NCI-H1105 (cell line): Measurements from ENCODE around the gene FAM169A.
A peak's percentile ranks its signal among the peaks of the same experiment; 100 is the strongest.
"Not testable (repeated sequence)": the region's sequence is repeated elsewhere in the genome, so short reads cannot be mapped to it uniquely, and the experiment has no call there.

ENCODE experiments used
- DNase-seq: peaks from one replicate; lab custom pipeline; 2025; lab: John Stamatoyannopoulos, UW

The FAM169A gene

DNA sequence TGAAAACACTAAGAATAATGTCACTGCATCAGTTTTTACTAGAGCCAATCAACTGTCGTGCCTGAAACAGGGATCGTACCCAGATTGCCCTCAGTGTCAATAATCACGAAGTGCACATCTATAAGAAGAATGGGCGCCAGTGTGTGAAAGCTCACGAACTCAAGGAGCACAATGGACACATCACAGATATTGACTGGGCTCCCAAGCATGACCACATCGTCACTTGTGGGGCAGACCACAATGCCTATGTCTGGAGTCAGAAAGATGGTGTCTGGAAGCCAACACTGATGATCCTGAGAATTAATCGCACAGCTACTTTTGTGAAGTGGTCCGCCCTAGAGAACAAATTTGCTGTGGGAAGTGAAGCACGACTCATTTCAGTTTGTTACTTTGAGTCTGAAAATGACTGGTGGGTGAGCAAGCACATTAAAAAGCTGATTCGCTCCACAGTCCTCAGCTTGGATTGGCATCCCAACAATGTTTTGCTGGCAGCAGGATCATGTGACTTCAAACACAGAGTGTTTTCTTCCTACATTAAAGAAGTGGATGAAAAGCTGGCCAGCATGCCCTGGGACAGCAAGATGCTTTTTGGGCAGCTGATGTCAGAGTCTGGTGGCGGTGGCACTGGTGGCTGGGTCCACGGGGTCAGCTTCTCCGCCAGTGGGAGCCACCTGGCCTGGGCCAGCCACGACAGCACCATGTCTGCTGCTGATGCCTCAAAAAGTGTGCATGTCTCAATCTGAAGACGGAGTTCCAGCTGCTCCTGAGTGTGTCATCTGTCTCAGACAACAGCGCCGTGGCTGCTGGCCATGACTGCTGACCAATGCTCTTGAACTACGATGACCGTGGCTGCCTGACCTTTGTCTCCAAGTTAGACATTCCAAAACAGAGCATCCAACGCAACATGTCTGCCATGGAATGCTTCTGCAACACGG, 66.9 kb downstream of the FAM169A start:
- no peak for DNase-seq

DNA sequence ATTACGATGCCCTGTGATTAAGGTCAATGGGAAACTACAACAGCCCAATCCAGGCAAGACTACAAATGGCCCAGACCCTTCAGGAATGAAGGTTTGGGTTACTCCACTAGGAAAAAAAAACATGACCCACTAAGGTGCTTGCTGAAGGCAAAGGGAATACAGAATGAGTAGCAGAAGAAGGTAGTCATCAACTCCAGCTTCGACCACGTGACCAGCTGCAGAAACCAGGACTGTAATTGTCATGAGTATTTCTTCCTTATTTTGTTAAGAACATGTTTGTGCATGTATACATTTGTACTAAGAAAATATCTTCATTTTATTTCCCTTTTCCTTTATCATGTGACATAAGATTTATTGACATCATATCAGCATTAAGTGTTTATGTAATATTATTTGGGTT, 74.5 kb downstream of the FAM169A start:
- not testable (repeated sequence) for DNase-seq

DNA sequence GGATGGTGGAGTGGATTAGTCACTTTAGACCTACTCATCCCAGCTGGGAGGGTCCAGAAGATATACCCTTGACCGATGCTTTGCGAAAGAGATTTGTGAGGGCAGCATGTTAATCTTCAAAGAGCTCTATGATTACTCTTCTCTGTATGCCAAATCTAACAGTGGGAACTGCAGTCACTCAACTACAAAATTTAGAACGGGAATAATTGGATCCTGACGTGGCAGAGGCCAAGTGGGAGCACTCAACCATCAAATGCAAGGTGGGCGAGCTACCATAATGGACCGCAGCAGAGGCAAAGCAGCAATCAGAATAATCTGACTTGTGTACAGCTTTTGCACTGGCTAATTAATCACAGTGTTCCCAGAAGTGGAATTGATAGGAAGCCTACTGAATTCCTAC, 78.8 kb downstream of the FAM169A start:
- DNase-seq = no peak

DNA sequence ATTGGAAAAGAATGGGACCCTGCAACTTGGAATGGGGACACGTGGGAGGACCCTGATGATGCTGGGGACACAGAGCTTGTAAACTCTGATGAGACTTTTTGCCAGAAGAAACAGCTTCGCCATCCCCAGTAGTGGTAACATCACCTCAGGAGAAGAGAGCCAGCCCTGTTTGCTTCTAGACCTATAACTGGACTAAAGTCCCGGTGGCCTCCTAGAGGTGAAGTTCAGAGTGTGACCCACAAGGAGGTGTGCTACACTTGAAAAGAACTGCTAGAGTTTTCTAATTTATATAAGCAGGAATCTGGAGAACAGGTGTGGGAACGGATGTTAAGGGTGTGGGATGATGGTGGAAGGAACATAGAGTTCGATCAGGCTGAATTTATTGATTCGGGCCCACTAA, 79.3 kb downstream of the FAM169A start:
- no peak for DNase-seq

DNA sequence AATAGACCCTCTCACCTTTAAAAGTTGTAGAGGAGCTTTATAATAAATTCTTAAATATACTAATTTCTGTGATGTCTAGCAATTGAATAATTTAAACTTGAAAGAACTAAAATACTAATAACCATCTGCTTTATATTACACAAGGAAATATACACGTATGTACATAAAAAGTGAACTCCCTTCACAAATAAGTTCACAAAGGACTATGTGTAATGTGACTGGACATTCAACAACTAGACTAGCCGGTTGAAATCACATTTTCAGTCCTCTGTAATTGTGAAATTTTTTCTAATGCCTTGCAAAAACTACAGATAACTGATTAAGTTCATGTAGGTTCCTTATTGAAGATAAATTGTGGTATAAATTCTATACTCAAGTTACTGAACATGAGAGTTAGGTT, 87.6 kb downstream of the FAM169A start:
- DNase-seq = no peak

DNA sequence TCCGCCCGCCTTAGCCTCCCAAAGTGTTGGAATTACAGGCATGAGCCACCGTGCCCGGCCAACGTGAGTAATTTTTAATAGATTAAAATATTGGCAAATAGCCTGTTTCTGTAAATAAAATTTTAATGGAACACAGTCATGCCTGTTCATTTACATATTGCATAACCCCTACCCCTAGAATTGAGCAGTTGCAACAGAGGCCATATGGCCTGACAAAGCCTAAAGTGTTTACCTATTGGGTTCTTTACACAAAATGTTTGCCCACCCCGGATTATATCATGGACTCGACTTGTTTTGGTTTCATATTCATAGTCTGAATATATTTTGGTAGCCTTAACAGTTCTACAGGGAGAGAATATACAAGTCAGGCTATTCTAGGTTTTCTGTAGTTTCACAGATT, 93.8 kb downstream of the FAM169A start:
- DNase-seq = no peak

DNA sequence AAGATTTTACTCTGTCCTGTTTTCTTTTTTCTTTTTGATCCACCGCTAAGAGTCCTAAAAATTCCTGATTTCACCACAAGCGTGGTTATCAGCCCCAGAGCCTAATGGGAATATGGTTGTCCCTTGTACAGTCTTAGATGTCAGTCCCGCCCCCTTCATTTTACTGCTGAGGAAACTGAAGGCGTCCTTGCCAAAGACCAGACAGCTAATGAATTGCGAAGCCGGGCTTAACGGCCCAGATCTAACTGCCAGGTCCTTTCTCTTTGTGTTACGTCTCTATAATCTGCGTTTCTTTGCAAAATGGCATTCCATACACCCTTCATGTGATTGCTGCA, 98.6 kb downstream of the FAM169A start:
- DNase-seq = no peak

DNA sequence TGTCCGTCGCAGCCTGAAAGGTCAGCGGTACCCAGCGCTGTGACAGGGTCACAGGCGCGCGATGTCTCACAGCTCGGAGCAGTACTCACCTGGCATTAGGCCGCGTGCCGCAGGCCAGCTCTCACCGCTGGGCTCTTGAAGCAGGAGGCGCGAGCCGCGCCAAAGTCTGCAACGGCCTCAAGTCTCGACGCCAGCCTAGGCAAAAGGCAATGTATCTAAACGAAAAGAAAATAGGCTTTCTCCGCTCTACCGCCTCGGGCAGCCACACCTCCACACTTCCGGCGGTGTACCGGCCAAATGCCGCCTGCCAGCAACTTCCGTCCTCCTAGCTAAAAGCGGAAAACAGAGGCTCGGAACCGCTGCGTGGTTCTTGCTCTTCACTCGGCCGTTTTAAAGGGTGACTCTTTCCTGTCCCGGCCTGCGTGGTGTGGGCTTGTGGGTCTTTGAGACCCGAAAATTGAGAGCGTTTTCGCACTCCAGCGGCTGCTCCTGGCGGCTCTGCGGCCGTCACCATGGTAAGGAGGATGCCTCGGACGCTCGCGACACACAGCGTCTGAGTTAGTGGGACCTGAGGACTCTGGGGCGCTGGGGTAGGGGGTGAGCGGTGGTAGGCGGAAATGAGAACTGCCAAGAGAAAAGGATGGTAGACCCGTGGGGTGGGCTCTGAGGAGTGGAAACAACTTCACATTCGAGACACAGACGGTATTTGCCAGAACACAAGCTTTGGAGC, 99.2 kb downstream of the FAM169A start, which contains the start of the genes GFM2 and NSA2:
TSS of gene GFM2 (minus strand) at position 269 of the 730 bp plus-strand sequence. CDS start 3,375 bp downstream, outside the sequence.
TSS of gene NSA2 (plus strand) at position 401 of the 730 bp plus-strand sequence. CDS start at position 513, 112 bp downstream.
- peak; percentile 80 for DNase-seq

DNA sequence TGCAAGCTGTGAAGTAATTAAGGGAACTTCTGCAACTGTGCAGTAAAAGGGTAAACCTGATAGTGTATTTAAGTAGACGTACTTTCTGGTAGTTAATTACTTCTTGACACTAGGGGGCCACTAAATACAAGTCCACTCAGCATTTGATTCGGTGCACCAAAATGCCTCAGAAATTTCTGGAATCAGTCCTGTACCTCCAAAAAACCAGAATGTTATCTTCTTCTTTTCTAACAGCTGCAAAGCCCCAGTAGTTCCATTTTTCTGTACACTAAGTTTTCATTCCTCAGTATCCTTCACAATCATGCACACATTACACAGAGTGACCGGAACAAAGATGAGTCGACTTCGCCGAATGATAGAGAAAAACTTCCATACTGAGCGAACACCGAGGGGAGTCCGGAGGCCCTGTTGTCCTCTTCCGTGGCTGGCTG, 99.8 kb downstream of the FAM169A start:
- peak; percentile 2 for DNase-seq

DNA sequence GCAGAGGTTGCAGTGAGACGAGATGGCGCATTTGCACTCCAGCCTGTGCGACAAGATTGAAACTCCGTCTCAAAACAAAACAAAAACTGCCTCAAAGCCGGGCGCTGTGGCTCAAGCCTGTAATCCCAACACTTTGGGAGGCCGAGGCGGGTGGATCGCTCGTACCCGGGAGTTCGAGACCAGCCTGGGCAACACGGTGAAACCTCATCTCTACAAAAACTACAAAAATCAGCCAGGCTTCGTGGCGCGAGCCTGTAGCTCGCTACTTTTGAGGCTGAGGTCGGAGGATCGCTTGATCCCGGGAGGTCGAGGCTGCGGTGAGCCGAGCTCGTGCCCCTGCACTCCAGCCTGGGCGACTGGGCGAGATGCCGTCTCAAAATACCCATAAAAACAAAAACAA, 100.3 kb downstream of the FAM169A start:
- no peak for DNase-seq

DNA sequence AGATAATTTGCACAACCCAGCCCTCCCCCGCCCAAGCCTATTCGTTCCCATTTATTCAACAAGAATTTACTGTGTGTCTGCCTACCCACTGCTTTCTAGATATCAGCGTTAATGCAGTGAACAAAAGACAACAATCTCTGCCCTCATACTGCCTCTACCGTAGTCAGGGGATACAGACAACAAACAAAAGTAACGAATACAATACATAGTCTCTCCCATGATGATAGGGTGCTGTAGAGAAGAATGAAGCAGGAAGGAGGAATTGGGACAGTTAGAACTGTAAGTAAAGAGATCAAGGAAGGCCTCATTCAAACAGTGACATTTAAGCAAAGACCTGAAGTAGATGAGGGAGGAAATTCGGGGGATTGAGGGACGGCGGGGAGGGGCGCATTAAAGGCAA, 101.0 kb downstream of the FAM169A start:
- DNase-seq = no peak

DNA sequence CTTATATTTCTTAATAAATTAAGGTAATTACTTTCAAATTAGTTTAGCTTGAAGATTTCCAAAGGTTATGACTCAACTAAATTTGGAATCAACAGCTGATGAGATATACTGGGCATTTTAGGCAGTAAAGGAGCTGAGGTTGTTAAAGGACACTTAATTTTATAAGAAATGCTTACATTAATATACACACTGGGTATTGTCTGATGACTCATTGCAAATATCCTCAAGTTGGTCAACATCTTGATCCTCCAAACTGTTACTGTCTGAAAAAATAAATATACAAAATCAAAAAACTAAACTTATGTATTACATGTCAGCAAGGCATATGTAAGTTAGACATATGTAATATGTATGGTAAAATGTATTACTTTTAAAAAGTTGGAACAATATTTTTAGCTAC, 102.7 kb downstream of the FAM169A start:
- DNase-seq = no peak

DNA sequence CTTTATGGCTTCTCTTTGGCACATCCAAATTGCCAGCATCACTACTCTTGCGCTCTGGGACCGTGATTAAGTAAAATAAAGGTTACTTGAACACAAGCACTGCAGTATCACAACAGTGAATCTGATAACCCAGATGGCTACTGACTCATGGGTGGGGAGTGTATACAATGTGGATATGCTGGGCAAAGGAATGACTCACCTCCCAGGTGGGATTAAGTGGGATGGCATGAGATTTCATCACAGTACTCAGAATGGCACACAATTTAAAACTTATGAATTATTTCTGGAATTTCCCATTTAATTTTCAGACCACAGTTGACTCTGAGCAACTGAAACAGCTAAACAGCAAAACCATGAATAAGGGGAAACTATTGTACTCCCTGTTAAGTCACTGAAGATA, 103.6 kb downstream of the FAM169A start:
- no peak for DNase-seq

DNA sequence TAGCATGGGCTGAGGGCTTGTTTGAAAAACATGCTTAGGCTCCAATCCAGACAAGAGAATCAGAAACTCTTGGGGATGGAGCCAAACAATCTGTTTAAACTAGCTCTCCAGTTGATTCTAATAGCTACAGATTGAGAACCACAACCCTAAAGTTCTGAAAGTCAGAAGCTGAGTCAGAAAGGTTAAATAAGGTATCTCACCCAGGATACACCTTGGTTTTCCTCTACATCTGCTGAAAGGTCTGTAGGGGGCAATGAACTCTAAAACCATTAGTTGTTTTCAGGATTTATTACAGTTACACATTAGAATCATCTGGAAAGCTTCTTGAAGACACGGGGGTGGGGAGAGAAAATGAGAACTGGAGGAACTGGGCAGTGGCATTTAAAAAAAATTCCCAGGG, 104.9 kb downstream of the FAM169A start:
- no peak for DNase-seq

DNA sequence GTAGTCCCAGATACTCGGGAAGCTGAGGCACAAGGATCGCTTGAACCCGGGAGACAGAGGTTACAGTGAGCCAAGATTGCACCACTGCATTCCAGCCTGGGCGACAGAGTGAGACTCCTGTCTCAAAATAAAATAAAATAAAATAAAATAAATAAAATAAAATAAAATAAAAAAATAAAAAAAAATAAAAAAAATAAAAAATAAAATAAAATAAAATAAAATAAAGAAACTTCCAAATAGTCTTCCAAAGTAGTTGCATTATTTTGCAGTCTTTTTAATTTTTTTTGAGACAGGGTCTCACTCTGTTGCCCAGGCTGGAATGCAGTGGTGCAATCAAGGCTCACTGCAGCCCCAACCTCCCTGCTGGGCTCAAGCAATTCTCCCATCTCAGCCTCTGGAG, 117.4 kb downstream of the FAM169A start:
- not testable (repeated sequence) for DNase-seq

DNA sequence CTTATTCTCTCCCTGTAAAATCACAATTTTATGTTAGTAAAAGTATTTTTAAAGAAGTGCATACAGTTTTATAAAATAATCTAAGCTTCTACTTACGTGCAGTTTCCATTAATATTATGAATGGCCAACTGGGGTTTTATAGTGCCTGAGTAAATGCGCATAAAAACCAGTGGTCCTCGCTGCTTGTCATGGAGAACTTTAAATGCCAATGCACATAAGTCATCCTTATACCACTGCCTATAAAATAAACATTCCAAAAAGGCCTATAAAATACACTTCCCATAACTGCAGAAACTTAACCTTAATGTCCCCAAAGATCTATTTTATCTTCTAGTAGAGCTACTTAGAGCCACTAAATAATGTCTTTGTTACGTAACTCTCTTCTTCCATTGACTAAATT, 127.8 kb downstream of the FAM169A start:
- no peak for DNase-seq

DNA sequence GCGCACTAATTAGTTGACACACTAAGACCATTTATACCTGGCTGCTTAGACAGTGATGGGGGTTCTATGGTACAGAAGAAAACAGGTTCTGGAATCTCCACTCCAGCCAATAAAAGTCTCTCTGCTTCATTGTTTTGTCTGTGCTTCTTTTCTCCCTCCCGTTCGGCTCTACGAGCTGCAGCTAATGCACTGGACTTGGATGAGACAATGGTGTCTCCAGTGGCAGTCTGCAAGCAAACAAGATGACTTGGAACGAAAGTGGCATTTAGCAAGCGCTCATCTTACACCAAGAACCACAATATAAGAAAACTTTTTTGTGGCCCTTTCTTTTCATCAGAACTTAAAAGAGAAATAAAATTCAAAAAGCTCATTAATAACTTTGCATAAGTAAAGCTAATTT, 129.4 kb downstream of the FAM169A start:
- no peak for DNase-seq
